GM12891 (cell line): ENCODE measurements around the gene NDE1.
"Not testable (repeated sequence)": the region's sequence is repeated elsewhere in the genome, so short reads cannot be mapped to it uniquely, and the experiment has no call there.

Source experiments
- DNase-seq: peaks from one replicate; pipeline ENCODE4 v3.0.0; 2011; ENCODE audit warnings: low spot score; ENCODE audit not compliant: insufficient read length
- FAIRE-seq: peaks from 2 replicates; lab custom pipeline; 2011; peaks lifted over from hg19 to GRCh38; lab: Jason Lieb, UNC
- PAX5 ChIP-seq: IDR thresholded peaks from 2 replicates; pipeline ENCODE4 v1.6.1; 2011; ENCODE audit warnings: low read length, moderate library complexity, mild to moderate bottlenecking; ENCODE audit not compliant: insufficient read depth, severe bottlenecking
- POLR2A ChIP-seq: IDR thresholded peaks from 2 replicates; pipeline ENCODE4 v1.6.1; 2011; ENCODE audit warnings: low read depth, low read length, control low read depth
- POLR2AphosphoS5 ChIP-seq: IDR thresholded peaks from 2 replicates; pipeline ENCODE4 v1.6.1; 2011; ENCODE audit warnings: low read depth, low read length, control low read depth
- POU2F2 ChIP-seq: IDR thresholded peaks from 2 replicates; pipeline ENCODE4 v1.6.1; 2011; ENCODE audit warnings: low read depth, mild to moderate bottlenecking, control low read depth, low read length, moderate library complexity
- SPI1 ChIP-seq: IDR thresholded peaks from 2 replicates; pipeline ENCODE4 v1.6.1; 2011; ENCODE audit warnings: low read depth, low read length, control low read depth
- TAF1 ChIP-seq: IDR thresholded peaks from 2 replicates; pipeline ENCODE4 v1.6.1; 2011; ENCODE audit warnings: low read depth, low read length, control low read depth

NDE1 gene

DNA sequence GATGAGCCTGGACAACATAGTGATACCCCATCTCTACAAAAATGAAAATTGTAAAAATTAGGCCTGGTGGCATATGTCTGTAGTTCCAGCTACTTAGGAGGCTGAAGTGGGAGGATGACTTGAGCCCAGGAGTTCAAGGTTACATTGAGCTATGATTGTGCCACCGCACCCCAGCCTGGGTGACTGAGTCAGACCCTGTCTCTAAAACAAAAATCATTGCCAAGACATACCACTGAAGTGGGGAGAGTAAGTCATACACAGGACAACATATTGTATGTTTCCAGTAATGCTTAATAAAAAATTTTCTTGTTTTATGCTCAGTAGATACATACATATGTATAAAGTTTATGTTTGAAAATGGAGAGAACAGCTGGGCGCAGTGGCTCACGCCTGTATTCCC lies 39.2 kb downstream of the NDE1 start:
- FAIRE-seq (no peak), DNase-seq (no peak)
- no peak for TF ChIP-seq POLR2AphosphoS5
- TF ChIP-seq POU2F2 = no peak
- no peak for TF ChIP-seq PAX5
- no peak for TF ChIP-seq SPI1
- TF ChIP-seq POLR2A = no peak
- TF ChIP-seq TAF1 = no peak

DNA sequence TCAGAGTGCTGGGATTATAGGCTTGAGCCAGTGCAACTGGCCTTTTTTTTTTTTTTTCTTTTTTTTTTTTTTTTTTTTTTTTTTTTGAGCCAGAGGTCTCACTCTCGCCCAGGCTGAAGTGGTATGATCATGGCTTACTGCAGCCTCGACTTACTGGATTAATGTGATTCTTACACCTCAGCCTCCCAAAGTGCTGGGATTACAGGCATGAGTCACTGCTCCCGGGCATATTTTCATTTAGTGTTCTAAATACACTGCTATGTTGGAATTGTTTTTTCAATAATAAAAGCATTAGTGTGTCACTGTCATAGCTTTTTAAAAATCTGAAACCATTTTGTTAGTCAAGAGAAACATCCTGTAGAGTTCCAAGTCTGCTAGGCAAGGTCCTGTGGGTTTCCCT lies 40.3 kb downstream of the NDE1 start:
- FAIRE-seq (no peak), DNase-seq (no peak)
- TF ChIP-seq POLR2A = no peak
- no peak for TF ChIP-seq PAX5
- TF ChIP-seq POLR2AphosphoS5 = no peak
- TF ChIP-seq TAF1 = no peak
- TF ChIP-seq POU2F2 = no peak
- no peak for TF ChIP-seq SPI1

DNA sequence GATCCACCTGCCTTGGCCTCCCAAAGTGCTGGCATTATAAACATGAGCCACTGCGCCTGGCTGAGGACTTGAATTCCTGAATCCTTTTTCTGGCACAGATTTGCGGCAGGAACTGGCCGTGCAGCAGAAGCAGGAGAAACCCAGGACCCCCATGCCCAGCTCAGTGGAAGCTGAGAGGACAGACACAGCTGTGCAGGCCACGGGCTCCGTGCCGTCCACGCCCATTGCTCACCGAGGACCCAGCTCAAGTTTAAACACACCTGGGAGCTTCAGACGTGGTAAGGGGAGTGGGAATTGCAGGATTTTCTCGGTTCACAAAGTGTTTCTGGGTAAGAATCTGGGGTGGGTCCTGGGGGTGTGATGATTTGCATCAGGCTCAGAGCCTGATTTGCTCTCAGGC lies 41.0 kb downstream of the NDE1 start:
- TF ChIP-seq POLR2AphosphoS5 (no peak), SPI1 (no peak), POU2F2 (no peak), TAF1 (no peak), PAX5 (no peak), POLR2A (no peak)
- no peak for FAIRE-seq
- DNase-seq = no peak

DNA sequence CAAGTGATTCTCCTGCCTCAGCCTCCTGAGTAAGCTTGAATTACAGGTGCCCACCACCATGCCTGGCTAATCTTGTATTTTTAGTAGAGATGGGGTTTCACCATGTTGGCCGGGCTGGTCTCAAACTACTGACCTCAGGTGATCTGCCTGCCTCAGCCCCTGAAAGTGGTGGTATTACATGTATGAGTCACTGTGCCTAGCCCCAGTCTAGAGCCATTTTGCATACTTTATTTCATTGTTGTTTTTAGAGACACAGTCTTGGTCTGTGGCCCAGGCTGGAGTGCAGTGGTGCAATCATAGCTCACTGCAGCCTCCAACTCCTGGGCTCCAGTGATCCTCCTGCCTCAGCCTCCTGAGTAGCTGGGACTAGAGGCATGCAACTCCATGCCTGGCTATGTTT lies 42.5 kb downstream of the NDE1 start:
- not testable (repeated sequence) for FAIRE-seq, DNase-seq

DNA sequence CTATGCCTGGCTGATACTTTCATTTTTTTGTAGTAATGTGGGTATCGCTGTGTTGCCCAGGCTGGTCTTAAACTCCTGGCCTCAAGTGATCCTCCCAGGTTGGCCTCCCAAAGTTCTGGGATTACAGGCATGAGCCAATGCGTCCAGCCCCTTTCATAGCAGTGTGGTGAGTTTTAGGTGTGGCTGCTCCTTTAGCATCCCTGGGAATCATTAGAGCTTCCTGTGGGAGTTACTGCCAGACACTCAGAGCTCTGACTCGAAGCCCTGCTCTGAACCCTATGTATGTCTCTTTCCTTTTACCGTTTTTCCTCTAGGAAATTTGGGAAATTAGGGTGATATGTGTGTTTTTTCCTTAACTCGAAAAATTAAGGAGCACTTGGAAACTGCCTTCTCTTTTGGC lies 44.5 kb downstream of the NDE1 start:
- TF ChIP-seq TAF1 (no peak), POU2F2 (no peak), SPI1 (no peak), POLR2A (no peak), POLR2AphosphoS5 (no peak), PAX5 (no peak)
- FAIRE-seq = no peak
- DNase-seq = no peak

DNA sequence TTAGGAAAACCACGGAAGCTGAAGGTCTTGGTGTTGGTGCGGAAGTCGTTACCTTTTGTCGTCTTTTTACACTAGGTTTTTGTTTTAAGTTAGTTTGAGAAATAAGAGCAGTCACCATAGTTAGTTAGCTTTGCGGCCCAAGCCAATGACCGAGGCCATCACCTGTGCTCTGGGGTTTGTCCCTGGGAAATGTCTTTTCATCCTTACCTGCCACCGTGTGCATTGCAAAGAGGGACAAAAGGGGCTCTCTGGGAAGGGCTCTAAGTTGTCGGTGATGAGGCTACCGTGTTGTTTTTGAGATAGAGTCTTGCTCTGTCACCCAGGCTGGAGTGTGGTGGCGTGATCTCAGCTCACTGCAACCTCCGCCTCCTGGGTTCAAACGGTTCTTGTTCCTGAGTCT lies 49.8 kb downstream of the NDE1 start:
- DNase-seq (no peak), FAIRE-seq (no peak)
- TF ChIP-seq TAF1 (no peak), POLR2AphosphoS5 (no peak), POU2F2 (no peak), POLR2A (no peak), SPI1 (no peak)

DNA sequence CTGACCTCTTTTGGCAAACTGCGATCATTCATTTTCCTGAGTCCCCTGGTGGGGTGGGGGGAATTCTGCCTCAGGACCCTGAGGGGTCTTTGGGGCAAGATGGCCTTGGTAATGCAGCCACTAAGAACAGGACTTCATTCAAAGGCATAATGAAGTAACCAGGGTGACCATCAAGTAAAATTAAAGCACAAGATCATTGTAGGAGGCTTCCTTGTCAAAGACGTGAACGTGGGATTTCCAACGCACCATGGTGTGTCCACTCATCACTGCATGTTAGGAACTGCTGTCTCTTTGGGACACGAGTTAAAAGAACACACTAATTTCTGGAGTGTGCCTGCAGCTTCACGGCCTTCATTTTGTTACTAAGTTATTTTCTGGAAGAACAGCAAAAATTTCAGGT lies 51.3 kb downstream of the NDE1 start:
- DNase-seq = no peak
- FAIRE-seq = no peak
- TF ChIP-seq POLR2A = no peak
- no peak for TF ChIP-seq TAF1
- TF ChIP-seq POU2F2 = no peak
- TF ChIP-seq SPI1 = no peak
- no peak for TF ChIP-seq PAX5
- no peak for TF ChIP-seq POLR2AphosphoS5

DNA sequence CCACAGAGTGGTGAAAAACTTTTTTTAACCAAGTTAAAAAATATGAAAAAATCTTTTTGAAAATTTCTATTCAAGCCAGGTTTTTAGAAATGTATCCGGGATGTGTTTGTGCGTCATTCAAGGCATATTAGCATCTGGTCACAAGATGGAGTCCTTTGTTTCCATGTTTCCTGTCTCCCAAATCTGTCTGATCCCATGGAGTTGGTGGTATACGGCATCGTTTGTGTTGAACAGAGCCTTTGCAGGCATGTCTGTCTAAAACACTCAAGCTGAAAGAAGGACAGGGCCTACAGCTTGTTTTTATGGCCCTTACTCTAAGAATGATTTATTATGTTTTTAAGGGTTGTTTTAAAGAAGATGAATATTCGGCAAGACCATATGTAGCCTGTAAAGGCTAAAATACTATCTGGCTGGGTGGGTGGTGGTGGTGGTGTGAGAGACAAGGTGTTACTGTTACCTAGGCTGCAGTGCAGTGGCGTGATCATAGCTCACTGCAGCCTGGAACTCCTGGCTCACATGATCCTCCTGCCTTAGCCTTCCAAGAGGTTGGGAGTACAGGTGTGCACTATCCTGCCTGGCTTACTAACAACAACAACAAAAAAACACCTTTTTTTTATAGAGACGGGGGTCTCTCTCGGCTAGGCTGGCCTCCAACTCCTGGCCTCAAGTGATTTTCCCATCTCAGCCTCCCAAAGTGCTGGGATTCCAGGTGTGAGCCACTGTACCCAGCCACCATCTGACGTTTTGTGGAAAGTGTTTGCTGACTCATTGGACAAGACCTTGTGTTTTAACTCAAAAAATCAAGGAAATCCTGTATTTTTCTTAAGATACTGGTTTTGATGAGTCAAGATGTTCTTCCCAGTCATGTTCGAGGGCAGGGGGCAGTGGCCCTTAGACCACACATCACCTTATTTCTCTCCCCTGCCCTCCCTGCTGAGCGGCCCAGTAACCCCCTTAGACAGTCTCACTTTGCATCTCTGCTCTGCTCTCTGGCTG lies 52.2 kb downstream of the NDE1 start:
- FAIRE-seq (no peak), DNase-seq (no peak)
- no peak for TF ChIP-seq TAF1
- TF ChIP-seq POLR2A = no peak
- no peak for TF ChIP-seq POLR2AphosphoS5
- TF ChIP-seq POU2F2 = no peak
- TF ChIP-seq SPI1 = no peak
- no peak for TF ChIP-seq PAX5

DNA sequence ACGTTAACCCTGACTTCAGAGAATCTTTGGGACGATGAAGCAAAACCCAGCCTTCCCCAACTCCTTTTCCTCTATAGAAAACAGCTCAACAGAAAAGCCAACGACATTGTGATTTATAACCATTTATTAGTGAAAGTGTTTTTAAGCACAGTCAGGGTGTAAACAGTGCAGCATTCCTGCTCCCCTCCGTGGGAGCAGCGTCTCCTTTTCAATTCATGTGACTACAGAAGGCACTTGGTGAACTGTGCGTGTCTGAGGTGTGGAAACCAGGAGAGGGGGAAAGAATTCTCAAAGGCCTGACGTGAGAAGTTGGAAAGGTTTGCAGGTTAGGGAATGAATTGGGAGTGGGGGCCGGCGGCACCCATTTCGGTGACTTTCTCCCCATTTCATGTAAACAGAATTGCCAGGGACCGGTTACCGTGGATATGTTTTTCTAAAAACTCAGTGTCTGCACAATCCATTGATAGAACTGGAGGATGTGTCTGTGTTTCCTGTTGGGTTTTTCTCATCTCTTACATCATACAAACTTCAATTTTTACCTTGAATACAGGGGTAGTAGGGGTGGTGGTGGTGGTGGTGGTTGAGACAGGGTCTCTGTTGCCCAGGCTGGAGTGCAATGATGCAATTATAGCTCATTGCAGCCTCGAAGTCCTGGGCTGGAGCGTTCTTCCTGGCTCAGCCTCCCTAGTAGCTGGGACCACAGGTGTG lies 53.1 kb downstream of the NDE1 start:
- no peak for FAIRE-seq
- no peak for TF ChIP-seq SPI1
- TF ChIP-seq PAX5 = no peak
- TF ChIP-seq TAF1 = no peak
- no peak for TF ChIP-seq POU2F2
- no peak for TF ChIP-seq POLR2AphosphoS5
- TF ChIP-seq POLR2A = no peak
- DNase-seq = no peak
